Gastroesophageal sphincter (tissue), 3 donors: ENCODE data around the gene SEMA5B.

Source experiments
- CTCF ChIP-seq, 4 experiments: fragments of 200-600 bp in 2 of 4; fragments of 450-650 bp in 2 of 4; sonication (generic) in 1 of 4; IDR thresholded peaks; one replicate each; pipeline ENCODE4 v1.5.1; 2017 to 2019; ENCODE audit warnings: antibody characterized with exemption in 4 of 4, mild to moderate bottlenecking in 2 of 4, moderate library complexity in 2 of 4
- POLR2AphosphoS5 ChIP-seq: sonication (generic); formaldehyde crosslinking; IDR thresholded peaks from one replicate; pipeline ENCODE4 v1.6.1; 2017; ENCODE audit warnings: antibody characterized with exemption

- TF ChIP-seq CTCF (IDR thresholded peaks at IDR 0.05) (no peak), POLR2AphosphoS5 (no peak)
Observed at GRCh38 chr3:122907471-122907870, 120.1 kb downstream of the SEMA5B start.
